Embryonic facial prominence (tissue), 1 donor: Measurements from ENCODE around the gene ARTN.

Source experiments
- DNase-seq: peaks from one replicate; pipeline ENCODE4 v3.0.0-alpha.2; 2016; ENCODE audit errors: extremely low spot score

Gene ARTN

GRCh38 chr1:43970502-43970901, 36.9 kb downstream of the ARTN start:
- no peak for DNase-seq

DNA sequence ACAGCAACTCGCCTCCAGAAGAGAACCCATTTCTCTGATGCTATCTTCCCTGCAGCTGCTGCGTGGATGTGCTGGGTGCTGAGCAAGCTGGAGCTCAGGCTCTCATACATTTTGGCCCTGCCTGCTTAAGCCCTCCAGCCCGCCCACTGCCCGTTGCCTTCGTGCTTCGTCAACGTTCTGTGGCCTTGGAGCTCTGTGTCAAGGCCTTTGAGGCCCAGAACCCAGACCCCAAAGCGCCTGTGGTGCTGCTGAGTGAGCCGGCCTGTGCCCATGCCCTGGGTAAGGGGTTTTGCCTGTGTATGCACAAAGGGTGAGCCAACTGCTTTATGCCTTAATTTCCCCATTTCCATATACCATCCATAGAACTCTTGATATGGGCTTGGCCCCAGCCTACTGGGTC, 37.3 kb downstream of the ARTN start:
- no peak for DNase-seq

DNA sequence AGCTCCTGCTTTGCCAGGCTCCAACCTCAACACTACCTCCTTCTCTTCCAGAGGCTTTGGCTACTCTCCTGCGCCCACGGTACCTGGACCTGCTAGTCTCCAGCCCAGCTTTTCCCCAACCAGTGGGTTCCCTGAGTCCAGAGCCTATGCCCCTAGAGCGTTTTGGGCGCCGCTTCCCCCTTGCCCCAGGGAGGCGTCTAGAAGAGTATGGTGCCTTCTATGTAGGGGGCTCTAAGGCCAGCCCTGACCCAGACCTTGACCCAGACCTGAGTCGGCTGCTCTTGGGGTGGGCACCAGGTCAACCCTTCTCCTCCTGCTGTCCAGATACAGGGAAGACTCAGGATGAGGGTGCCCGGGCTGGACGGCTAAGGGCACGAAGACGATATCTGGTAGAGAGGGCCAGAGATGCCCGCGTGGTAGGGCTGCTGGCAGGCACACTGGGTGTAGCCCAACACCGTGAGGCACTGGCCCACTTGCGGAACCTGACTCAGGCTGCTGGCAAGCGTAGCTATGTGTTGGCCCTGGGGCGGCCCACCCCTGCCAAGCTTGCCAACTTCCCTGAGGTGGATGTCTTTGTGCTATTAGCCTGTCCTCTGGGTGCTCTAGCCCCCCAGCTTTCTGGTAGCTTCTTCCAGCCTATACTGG, 37.9 kb downstream of the ARTN start:
- DNase-seq: no peak

GRCh38 chr1:43973981-43974442, 40.4 kb downstream of the ARTN start:
- DNase-seq: no peak

DNA sequence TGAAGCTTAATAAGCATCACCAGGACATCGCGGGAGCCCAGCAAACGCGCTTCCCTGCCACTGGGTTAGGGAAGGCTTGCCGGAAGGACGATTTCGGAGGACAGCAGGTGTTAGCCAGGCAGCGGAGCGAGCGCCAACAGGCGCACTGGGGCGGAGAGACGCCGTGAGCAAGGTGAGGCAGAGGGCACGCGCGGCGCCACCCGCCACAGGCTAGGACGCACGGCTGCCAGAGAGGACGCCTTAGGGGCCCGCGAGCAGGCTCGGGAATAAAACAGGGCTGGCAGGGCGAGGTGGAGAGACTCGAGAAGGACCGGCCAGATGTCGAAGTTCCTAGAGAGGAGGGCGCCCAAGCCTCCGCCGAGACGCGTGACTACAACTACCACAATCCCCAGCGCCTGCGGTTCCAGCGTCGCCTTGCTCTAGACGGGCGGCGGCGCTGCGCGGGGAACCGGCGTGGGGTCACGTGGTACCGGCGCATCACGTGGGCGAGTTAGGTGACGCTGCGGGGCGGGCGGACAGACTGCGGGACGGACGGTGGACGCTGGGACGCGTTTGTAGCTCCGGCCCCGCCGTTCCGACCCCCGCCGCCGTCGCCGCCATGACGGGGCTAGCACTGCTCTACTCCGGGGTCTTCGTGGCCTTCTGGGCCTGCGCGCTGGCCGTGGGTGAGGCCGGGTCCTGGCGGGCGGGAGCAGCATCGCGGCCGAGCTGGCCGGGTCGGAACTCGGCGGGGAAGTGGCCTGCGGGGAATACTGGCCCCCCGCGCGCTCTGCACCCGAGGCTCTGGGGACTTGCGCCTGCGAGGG, 41.0 kb downstream of the ARTN start, which contains the start of gene ATP6V0B:
Gene ATP6V0B, plus strand, starts transcription at position 518 of the 806 bp plus-strand sequence. Its CDS starts 81 bp downstream, at position 599.
- DNase-seq: peak; percentile 85

GRCh38 chr1:43975249-43975961, 41.8 kb downstream of the ARTN start:
- no peak for DNase-seq

DNA sequence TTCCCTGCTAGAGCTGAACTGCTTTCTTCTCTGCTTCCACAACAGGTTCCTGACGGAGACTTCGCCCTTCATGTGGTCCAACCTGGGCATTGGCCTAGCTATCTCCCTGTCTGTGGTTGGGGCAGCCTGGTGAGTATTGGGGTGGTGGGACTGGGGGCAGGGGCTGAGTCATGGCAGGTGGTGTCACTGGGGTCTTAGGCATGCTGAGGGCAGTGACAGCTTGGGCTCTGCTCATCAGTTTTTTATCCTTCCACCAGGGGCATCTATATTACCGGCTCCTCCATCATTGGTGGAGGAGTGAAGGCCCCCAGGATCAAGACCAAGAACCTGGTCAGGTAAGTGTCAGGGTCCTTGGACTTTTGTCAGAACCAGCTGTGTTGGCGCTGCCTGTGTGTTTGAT, 42.4 kb downstream of the ARTN start:
- DNase-seq: no peak

DNA sequence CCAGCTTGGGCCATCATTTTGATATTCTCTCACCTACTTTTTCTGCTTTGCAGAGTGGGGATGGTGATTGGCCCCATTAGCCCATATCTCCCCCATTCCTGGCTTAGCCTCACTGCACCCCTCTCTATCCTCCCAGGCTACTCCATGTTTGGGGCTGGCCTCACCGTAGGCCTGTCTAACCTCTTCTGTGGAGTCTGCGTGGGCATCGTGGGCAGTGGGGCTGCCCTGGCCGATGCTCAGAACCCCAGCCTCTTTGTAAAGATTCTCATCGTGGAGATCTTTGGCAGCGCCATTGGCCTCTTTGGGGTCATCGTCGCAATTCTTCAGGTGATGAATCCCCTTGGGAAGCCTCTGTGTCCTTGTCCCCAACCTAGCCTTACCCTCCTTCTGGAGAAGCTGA, 43.3 kb downstream of the ARTN start:
- DNase-seq: no peak

GRCh38 chr1:43977376-43978263, 44.0 kb downstream of the ARTN start:
- DNase-seq: no peak

- DNase-seq: no peak
Measured at GRCh38 chr1:43978264-43978550, 44.6 kb downstream of the ARTN start.

GRCh38 chr1:43978551-43979260, 45.1 kb downstream of the ARTN start, which contains the start of gene B4GALT2:
Gene B4GALT2 (plus strand): TSS chr1:43979210. CDS start chr1:43981161, 1,951 bp downstream.
- DNase-seq: no peak

GRCh38 chr1:43979261-43979527, 45.6 kb downstream of the ARTN start:
- DNase-seq: no peak

DNA sequence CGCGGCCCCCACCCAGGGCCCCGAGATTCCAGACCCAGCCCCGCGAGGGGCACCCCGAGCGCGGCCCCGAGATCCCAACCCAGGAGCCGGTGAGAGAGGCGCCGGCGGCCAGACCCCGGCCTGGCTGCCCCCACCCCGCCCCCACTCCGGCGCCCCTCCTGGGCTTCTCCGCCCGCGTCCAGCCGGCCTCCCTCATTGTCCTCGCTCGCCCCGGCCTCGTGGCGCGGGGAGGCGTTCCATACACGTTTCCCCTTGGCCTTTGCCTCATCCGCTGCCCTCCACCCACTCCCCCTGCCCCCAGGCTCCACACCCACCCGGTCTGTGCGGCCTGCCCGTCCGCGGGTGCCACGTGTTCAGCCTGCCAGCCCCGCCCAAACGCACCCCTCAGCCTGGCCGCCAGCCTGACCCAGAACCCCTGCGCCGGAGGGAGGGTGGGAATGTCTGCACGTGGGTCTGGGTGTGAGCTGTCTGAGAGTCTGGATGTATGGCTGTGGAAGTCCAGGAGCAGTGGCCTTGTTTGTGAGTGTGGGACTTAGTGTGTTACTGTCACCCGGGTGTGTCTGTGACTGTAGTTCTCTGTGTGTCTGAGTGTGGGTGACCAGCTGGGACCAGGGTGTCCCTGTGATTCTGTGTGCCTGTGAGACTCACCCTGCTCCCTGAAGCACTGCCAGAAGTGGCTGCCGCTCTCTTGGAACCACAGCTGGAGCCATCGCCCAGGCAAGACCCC, 46.1 kb downstream of the ARTN start:
- no peak for DNase-seq

GRCh38 chr1:43980255-43981134, 46.9 kb downstream of the ARTN start:
- no peak for DNase-seq

DNA sequence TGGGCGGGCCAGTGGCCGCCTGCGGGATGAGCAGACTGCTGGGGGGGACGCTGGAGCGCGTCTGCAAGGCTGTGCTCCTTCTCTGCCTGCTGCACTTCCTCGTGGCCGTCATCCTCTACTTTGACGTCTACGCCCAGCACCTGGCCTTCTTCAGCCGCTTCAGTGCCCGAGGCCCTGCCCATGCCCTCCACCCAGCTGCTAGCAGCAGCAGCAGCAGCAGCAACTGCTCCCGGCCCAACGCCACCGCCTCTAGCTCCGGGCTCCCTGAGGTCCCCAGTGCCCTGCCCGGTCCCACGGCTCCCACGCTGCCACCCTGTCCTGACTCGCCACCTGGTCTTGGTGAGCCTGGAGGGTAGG, 47.5 kb downstream of the ARTN start:
- no peak for DNase-seq

- DNase-seq: no peak
Measured at GRCh38 chr1:43981636-43982035, 48.0 kb downstream of the ARTN start.

DNA sequence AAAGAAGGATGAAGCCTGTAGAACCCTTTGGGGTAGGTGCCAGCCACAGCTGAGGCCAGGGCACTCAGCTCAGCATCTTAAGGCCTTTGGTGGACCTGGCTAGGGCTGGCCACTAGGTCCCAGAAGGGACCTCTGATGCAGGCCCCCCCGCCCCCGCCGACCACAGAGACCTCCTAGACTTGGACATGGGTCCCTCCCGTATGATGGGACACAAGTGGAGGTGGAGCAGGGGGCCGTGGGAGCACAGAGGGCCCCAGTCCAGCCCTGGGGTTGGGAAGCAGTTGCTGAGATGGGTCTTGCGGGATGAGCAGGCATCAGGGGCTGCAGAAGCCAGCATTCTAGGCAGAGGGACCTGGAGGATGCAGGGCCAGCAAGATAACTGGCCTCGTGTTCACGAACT, 48.6 kb downstream of the ARTN start:
- DNase-seq: no peak

DNA sequence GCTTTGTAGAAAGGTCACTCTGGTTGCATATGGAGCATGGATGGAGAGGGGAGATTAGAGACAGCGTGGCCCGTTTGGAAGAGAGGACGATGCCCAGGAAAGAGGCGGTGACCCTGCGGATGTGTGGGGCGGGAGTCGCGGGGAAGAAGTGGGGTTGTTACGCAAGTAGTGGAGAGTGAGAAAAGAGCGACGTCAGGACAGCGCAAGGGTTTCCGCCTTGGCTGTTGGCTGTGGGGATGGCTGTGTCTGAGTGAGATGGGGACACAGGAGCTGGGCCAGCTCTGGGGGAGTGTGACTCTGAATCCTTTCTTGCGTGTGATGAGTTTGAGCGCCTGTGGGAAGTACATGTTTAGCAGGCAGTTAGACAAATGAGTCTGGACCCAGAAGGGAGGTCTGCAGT, 49.2 kb downstream of the ARTN start:
- DNase-seq: no peak

- no peak for DNase-seq
Measured at GRCh38 chr1:43983253-43983899, 49.8 kb downstream of the ARTN start.
